Measurements from ENCODE around the gene SHANK3.

SHANK3 gene

DNA sequence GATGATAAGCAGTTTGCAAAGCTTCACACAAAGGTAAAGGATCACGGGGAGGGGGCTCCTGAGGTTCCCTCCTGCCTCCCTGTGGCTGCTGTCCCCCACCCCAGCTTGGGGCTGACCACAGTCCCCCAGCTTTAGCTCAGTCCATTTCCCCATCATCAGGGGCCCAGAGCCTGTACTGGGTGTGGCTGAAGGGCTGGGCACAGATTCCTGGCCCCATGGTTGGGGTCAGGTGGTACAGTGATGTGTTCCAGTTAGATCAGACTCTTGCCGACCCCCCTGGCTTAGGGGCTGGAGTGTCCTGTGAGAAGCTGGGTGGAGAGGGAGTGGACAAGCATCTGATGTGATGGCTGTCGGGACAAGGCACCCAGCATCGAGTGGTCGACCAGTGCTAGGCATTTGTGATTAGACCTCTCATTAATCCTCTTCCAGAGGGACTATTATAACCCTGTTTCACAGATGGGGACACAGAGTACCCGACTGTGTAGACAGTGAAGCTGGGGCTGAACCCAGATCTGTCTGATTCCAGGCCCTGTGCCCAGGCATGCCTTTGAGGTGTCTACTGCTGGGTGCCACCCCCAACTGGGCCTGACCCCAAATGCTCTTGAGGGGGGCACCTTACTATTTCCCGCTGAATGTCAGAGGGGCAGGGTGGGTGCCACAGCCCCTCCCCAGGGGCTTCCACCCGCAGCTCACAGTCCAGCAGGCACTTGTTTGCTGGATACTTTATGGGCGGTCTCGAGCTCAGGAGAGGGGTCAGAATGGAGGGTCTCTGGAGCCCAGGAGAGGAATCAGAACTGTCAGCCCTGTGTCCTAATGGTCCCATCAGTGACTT lies 4.3 kb downstream of the SHANK3 start:
- DNase-seq (ENCODE audit: low read depth), result no peak
- no peak overlapping the region for H3K4me3 ChIP-seq (ENCODE audit: low read length)
- TF ChIP-seq, protein P1, sequence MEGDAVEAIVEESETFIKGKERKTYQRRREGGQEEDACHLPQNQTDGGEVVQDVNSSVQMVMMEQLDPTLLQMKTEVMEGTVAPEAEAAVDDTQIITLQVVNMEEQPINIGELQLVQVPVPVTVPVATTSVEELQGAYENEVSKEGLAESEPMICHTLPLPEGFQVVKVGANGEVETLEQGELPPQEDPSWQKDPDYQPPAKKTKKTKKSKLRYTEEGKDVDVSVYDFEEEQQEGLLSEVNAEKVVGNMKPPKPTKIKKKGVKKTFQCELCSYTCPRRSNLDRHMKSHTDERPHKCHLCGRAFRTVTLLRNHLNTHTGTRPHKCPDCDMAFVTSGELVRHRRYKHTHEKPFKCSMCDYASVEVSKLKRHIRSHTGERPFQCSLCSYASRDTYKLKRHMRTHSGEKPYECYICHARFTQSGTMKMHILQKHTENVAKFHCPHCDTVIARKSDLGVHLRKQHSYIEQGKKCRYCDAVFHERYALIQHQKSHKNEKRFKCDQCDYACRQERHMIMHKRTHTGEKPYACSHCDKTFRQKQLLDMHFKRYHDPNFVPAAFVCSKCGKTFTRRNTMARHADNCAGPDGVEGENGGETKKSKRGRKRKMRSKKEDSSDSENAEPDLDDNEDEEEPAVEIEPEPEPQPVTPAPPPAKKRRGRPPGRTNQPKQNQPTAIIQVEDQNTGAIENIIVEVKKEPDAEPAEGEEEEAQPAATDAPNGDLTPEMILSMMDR (conservative IDR thresholded peaks at IDR 0.05; ENCODE audit: low read length), result no peak

DNA sequence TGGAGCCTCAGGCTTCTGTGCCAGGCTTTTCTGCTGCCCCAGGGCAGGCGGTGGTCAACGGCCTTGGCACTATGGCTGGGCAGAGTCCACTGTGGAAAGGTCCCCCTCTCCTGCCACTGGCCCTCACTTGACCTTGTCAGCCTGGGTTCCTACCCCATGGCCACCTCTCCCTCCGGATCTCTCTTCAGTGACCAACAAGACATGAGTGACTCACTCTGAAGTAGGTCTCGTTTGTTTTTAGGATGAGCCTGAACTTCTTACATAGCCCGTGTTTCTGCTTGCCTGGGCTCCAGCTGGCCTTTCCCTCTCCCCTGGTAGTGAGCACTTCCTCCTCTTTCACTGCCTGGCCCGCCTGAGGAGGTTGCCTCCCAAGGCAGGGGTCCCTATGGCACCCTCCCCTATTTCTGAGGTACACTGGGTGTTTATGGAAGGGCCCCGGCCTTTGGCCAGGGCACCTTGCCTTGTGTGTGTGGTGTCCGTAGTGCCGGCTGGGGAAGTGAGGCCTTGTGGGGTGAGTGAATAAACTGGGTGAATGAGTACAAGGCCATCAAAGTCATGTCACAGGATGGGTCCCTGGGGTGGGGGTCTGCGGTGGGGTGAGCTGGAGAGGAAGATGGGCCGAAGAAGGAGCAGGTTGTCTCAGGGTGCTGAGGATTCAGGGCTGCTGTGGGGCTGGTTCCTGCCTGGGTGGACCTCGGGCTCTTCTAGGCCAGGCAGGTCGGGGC lies 5.0 kb downstream of the SHANK3 start:
- TF ChIP-seq, protein P1 (conservative IDR thresholded peaks at IDR 0.05; ENCODE audit: low read length), result no peak
- no peak overlapping the region for H3K4me3 ChIP-seq (ENCODE audit: low read length)
- DNase-seq (ENCODE audit: low read depth), result no peak

DNA sequence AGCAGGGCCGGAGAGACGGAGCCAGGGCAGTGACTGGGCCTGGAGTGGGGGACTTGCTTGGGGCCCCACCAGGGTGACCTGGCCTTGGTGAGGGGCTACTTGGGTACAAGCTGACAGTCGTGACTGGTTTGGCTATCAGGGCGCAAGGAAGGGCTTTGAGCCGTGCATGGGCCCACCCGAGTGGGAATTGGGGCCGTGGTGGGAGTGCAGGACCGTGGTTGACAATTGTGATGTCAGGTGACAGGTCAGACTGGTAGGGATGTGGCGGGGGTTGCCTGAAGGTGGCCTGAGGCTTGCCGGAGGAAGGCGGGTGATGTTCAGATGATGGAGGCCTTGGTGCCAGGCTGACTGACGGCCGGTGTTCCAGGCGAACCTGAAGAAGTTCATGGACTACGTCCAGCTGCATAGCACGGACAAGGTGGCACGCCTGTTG lies 5.6 kb downstream of the SHANK3 start:
- no peak for DNase-seq (ENCODE audit: low read depth)
- H3K4me3 ChIP-seq (ENCODE audit: low read length), result no peak overlapping the region
- TF ChIP-seq, protein P1 (conservative IDR thresholded peaks at IDR 0.05; ENCODE audit: low read length), result no peak

DNA sequence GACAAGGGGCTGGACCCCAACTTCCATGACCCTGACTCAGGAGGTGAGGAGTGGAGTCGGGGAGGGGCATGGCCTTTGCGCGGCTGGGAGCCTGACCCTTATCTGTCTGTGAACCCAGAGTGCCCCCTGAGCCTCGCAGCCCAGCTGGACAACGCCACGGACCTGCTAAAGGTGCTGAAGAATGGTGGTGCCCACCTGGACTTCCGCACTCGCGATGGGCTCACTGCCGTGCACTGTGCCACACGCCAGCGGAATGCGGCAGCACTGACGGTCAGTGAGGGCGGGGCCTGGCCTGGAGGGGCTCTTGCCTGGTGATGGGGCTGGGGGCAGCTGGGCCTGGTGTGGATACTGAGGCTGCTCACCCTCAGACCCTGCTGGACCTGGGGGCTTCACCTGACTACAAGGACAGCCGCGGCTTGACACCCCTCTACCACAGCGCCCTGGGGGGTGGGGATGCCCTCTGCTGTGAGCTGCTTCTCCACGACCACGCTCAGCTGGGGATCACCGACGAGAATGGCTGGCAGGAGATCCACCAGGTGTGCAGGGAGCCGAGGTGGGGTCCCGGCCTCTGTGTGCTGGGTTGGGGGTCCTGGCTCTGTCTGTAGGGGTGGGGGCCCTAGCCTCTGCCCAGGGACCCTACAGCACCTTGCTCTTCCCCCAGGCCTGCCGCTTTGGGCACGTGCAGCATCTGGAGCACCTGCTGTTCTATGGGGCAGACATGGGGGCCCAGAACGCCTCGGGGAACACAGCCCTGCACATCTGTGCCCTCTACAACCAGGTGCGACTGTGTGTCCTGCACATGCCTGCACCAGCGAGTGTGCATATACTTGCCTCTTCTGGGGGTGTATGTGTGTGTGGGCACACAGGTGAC lies 6.3 kb downstream of the SHANK3 start:
- TF ChIP-seq, protein P1 (conservative IDR thresholded peaks at IDR 0.05; ENCODE audit: low read length), result no peak

DNA sequence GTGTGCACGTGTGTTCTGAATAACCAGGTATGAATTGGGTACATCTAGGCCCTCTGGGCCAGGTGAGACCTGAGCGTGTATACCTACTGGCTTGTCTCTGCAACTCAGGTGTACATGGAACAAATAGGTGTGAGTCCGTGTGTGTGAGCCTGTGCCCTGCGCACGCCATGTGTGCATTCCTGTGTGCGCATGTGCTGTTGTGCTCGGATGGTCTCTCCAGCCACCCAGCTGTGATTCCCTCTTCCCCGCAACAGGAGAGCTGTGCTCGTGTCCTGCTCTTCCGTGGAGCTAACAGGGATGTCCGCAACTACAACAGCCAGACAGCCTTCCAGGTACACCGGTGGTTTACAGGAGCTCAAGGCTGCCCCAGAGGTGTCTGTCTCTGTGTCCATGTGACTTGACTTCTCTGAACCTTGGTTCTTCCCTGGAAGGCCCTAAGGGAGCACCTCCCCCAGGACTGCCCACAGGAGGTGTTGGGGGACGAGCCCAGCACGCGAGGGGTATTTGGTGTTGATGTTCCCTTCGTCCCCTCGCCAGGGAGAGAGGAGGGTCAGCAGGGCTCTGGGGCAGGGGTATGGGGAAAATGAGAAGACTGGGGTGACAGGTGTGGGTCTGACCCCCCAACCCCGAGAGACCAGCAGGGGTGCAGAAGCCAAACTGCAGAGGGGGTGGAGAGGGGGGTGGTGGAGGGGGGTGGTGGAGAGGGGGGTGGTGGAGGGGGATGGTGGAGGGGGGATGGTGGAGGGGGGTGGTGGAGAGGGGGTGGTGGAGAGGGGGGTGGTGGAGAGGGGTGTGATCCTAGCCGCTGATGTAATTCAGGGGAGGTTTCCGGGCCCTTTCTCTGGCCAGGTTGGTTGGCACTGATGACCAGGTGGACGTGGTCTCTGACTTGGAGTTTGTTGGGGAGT lies 10.7 kb downstream of the SHANK3 start:
- H3K4me3 ChIP-seq (ENCODE audit: low read length), result no peak overlapping the region
- no peak for DNase-seq (ENCODE audit: low read depth)
- TF ChIP-seq, protein P1 (conservative IDR thresholded peaks at IDR 0.05; ENCODE audit: low read length), result no peak

More for the DNA sequence above, 6.3 kb downstream of the SHANK3 start:
- H3K4me3 ChIP-seq (ENCODE audit: low read length), result no peak overlapping the region
- DNase-seq (ENCODE audit: low read depth), result no peak

DNA sequence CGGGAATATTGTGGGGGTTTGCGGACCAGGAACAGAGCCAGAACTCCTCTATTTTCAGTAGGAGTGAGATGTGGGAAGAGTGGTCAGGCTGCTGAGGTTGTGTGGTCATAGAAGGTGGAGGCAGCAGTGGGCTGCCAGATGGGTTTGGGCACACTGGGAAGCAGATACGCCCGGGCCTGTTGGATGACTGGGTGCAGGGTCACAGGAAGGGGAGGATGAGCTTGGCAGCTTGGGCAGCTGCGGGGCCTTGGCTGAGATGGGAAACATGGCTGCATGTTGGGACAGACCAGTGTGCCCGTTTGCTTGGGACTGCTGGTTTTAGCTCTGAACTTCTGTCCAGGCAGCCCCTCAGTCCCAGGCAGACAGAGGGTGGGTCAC lies 11.4 kb downstream of the SHANK3 start:
- TF ChIP-seq, protein P1 (conservative IDR thresholded peaks at IDR 0.05; ENCODE audit: low read length), result no peak
- H3K4me3 ChIP-seq (ENCODE audit: low read length), result no peak overlapping the region
- DNase-seq (ENCODE audit: low read depth), result no peak
